ENCODE measurements around the gene SPOCK1.

Gene SPOCK1

DNA sequence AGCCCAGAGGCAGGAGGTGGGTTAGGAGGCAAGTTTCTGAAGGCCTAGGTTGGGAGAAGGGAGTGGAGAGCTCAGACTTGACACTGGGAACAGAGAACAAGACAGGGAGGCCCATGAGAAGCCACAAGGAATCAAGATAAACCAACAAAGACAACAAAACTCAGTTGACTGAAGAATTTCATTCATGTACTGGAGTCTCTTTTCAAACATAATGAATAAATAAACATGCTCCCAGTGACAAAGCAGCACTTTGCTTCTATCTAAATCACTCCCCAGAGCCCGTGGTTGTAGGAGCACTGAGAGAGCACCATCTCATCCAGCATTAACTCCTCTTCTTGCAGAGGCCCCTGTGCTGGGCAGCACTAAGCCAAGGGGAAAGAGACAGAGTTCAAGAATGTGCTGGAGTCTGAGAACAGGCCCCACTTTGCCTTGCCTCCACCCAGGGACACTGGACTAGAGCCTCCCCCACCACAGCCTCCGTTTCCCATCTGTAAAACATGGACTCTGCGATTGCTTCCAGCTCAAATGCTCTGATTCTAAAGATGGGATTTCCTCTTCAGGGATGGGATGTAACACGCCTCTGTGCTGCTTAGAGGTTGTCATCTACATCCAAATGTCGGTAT, 282.0 kb downstream of the SPOCK1 start:
- no peak for DNase-seq

DNA sequence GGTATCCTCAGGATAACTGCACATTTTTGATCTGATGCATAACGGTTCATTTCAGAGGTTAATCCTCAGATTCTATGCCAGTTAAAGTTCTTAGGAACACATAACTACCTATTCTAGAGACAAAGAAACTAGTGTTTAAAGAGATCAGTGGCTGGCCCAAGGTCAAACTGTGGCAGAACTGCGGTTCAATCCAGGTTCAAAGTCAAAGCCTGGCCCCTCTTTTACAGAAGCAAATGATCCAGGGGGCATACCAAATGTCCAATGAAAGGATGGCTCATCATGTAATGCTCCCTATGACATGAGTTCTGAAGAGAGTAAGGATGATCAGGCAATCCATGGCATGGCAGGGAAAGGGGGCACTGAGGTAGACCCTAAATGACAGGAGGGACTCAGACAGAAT, 283.3 kb downstream of the SPOCK1 start:
- DNase-seq, result no peak

DNA sequence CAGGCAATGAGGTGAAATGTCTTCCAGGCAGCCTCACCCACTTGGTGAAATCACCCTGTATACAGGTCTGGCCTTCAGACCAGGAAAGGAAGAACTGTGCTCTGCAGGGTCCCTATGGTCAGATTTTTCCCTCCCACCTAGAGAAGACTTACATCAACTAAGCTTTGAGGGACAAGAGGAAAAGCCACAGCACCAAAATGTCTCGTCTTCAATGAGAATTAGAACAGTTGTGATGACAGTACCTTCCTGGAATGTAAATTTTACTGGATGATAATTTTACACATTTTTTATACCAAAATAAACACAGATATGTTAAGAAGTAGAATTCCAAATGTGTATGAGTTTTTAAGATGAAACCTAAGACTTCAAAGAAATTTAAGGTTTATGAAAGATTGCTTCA, 283.9 kb downstream of the SPOCK1 start:
- DNase-seq, result no peak

DNA sequence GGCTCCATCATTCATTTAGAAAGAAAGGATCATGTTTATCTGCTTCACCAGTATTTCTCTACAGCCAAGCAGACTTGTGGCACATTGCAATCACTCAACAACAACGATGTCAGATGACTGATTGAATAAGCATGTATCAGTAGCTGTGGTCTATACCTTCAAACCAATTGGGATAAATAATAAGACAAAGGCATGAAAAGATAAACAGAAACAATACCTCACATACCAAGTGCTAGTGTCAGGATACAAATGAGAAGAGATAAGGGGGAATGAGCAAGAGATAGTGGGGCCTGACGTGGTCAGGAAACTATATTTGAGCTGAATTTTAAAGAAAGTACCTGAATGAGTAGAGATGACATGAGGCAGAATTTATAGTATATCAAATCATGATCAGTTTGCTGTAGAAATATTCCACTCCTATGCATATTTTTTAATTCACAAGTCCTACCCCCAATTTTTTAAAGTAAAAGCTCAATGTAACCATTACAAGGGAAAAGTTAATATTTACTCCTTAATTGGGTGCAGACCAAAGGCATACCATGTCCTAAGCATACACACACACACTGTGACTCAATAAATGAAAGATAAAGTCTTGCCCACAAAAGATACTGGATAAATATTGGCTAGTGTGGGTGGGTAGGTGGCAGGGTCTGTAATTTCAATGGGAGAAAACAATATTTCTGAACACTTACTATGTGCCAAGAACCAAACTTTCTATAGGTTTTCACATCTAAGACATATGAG, 284.5 kb downstream of the SPOCK1 start:
- DNase-seq, result no peak

DNA sequence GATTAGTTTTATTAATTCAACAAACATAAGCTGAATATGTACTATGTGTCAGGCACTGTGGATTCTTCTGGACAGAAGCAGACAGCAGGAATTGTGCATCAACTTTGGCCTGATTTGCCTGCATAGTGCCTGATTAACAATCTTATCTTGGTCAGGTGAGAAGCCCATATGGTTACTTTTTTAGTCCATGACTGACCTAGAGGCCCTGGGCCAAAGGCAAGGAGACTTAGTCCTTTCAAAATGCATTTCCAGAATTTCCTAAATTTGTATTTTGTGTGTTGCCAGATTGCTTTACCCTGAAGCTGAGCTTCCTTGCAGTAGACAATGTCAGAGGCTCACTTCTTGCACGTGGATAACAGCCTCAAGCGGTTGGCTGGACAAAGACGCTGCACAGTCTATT, 286.7 kb downstream of the SPOCK1 start:
- DNase-seq, result no peak

DNA sequence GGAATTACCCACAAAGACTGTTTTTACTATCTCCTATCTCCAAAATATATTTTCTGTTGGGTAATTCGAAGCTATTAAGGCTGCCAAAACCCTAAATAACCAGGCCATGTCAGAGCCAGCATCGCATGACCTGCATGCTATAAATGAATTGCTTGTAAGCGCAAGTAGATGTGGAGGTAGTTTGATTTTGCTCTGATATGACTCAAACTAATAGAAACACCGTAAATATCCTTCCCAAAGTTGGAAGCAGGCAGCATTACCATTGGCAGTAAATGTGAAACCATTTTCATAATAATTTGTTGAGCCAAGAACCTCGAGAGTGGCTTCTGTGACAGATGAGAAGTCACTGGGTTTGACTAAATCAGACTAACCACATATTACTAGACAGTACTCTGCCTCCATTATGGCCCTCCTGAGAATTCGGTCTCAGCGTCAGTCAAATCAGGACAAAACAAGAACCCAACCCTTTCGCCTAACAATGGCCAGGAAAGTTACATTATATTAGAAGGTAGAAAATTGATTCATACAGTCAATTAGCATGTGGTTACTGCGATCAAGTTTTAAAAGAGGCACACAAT, 289.8 kb downstream of the SPOCK1 start:
- no peak for DNase-seq

DNA sequence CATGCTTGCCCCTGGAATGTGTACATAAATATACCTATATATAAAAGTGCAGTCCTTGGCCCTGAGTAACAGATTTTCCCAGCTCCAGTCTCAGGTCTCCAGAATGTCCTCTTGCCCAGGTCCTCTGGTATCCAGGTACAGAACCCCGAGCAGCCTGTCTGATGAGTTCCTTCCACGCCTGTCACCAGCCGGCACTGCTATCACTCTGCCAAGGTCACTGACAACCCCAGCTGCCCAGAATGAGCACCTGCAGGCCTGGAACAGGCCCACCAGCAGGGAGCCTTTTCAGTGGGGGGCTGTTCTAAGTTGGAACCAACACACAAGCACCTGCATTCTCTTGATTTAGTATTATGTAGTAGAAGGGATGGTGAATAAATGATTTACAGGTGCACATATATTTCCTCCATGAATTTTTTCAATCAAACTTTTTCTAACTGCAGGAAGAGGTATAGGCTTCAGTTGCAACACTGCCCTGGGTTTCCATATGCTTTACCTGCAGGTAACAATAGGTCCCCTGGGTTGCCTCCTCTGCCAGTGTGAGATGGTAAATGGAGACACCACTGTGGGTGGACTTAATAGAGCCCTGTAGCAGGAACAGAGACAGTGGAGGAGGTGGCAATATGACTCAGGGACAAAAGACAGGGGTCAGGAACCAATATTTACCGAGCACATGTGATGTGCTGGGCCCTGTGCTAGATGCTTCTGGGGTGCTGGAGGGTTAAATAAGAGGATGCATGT, 291.9 kb downstream of the SPOCK1 start:
- DNase-seq, result no peak

DNA sequence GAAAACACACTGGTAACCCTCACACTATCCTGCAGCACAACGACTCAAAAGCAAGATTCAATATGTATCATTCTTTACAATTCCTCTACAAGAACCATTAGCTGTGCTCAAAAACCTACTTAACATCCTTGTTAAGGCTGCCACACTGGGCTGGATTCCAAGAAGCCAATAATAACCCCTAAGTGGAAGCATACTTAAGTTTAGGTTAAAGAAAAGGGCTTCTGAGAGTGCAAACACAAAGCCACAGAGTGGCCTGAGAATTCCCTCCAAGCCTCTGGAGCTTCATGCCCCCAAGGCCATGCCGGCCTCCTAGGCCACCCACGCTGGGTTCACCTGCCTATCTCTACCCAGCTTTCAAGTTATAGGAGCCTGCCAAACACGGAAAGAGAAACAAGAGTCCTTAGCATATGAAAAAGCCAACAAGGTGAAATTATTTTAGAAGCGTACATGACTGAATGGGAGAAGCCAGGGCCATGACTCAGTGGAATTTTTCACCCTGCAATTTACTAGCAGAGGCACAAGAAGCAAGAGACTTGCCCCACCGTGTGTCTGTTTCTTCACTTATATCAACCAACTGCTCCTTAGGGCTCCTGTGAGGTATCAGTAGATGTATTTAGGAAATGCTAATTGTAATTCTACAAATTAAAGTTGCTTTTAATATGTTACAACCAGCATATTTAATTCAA, 293.0 kb downstream of the SPOCK1 start:
- DNase-seq, result peak; percentile 47

DNA sequence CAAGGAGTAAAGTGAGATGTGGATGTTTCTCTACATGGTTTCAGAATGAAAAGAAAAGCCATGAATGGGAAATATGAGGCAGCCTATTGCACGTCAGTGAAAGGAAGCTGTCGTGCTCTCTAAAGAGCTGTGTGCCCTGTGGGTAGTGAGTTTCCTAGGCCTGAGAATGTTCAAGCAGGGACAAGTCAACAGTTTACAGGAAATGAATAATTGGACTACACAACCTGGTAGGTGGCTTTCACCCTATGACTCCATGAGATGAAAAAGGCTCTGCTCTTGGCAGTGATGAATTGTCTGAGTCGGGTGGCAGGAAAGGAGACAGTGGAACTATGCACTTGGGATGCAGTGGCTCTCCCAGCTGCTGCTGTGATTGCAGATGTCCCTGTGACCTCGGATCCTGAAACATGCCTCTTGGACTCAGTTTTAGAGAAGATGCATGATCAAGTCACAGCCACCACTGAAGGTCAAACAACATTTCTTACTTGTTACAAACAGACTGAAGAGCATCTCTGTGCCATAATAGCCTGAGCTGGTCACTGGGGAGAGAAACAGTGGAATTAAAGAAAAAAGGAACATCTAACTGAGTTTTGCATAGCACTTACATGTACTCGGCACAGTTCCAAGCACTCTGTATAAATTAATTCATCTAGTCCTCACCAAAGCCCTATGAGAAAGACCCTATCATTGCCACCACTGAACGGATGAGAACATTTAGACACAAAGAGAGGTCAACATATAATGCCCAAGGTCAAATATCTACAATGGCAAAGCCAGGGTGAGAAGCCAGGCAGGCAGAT, 293.7 kb downstream of the SPOCK1 start:
- DNase-seq, result no peak

DNA sequence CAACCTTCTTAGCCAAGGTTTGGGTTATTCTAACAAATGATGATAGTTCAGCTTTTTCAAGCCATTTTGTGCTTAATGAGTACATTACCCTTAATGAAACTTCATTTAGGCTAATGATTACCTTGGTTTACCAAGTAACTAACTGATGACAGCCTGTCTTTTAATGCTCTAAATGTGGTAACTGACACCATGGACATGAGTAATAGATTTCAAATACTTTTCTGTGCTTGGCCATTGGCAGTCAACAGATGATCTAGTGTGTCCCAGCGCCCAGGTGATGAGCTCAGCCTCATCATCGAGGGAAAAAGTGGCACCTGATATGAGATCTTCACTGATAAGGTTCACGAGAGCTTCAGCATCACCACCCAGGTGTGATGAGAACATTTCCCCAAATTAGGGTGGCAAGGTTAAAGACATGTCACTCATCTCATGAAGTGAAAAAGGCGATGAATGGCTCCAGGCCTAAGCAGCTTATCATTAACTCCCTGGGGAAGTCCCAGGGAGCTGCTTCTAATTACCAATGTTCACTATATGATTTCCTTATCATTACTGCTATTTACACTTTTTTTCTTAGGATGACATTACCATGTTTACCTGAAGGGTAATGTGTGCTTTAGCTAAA, 296.0 kb downstream of the SPOCK1 start:
- peak; percentile 89 for DNase-seq

DNA sequence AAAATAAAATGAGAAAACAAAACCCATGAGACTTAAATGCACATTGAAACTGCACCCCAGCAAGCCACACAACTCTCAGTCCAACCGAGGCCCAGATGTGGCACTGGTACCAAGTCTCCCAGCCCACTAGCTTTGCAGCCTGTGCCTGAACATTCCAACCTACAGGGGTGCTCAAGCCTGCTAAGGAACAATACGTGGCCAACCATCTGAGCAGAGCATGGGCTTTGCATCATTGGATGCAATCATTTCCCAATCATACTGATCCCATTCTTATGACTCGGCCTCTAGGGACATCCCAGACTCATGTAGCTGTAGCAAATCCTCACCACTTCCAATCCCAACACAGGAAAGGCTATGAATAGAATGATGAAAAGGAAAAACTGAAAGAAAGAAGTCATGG, 297.2 kb downstream of the SPOCK1 start:
- DNase-seq, result peak; percentile 11

DNA sequence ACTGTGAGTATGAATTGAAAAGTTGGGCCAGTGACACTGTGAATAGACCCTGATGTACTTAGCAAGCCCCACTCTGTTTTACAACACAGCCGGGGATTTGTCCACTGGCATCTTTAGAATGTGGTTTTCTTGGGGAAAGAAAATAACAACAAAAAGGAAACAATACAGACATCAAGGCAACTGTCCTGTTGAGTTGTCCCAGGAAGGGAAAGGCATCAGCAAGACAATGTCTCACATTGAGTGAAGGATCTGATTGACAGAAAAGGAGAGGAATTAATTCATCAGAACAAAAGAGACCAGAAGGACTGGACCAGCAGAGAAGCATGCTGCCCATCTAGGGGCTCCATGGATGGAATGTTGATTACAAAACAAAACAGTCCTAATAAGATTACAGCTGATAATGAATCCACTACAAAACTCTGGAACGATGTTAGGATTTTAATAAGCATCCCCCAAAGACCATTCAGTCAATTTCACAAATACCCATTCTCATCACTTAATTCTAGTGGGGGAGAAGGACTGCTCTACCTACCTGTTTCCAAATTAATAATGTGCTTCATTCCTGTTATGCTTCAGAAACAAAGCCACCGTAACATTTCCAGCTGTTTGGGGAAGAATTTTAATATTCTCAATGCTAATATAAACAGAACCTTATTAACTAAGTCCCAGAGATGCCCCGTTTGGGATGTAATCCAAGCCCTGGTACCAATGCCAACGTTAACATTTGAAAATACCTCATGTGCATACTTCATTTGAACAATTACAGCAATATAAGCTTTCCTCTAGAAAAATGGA, 298.0 kb downstream of the SPOCK1 start:
- peak; percentile 14 for DNase-seq

DNA sequence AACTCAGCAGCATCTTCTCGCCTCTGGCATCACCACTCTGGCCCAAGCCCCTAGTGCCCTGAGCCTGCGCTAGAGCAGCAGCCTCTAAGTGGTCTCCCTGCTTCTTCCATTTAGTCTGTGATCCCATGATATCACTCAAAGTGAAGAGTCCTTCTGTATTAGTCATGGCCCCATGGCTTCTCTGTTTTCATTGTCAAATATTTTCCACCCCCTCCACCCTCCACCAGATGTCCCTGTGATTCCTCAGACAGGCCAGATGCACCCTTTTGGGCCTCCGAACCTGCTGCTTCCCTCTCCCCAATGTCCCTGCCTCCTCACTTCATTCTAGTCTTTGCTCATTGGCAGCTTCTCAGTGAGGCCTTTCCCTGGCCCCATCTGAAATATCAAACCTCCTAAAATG, 299.2 kb downstream of the SPOCK1 start:
- peak; percentile 24 for DNase-seq

DNA sequence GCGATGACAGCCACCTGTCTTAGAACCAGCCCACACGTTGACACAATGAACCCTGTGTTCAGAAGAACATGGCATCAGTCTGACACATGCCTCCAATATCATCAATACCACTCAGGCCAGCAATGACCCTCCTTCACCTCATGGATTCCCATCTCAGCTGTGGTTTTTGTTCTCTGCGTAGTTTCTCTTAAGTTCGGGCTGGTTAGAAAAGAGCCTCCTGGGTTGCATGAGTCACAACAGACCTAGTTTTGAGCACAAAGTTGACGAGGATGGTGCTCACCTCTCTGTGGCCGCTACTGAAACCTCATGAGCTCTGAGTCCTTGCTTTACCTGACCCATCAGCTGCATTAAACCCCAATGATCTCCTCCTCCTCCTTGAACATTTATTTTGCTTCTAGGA, 299.9 kb downstream of the SPOCK1 start:
- DNase-seq, result no peak

DNA sequence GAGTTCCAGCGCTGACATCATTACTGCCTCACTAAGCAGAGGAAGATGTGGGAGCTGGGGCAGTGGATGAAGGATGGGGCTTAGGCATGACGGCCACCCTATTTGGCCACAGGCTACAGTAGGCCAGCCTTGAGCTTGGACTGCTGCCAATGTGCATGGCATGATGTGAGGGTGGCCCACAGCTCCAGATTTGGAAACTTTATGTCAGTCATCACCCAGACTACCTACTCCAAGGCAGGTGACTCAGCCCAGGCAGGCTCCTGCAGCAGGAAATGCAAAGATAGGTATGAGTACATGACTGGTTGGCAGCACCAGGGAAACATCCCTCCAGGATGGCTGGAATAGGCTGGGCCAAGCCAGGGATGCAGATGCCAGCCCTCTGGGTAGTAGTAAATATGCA, 303.6 kb downstream of the SPOCK1 start:
- no peak for DNase-seq

DNA sequence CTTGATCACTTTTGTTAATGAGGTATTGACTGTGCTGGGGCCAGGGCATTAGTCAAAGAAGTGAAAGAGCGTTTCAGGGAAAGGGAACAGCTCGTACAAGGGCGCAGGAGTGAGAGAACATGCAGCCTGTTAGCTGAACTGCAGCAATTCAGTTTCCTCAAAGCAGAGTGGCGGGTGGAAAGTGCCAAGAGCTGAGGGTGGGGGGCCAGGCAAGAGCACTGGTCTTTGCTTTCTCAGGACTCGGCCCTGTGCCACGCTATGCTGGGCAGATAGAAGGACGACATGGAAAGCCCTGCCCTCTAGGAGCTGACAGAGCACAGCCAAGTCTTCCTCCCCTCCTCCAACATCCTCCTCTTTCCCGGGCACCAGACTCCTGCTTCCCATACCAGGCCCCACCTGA, 304.8 kb downstream of the SPOCK1 start:
- no peak for DNase-seq

DNA sequence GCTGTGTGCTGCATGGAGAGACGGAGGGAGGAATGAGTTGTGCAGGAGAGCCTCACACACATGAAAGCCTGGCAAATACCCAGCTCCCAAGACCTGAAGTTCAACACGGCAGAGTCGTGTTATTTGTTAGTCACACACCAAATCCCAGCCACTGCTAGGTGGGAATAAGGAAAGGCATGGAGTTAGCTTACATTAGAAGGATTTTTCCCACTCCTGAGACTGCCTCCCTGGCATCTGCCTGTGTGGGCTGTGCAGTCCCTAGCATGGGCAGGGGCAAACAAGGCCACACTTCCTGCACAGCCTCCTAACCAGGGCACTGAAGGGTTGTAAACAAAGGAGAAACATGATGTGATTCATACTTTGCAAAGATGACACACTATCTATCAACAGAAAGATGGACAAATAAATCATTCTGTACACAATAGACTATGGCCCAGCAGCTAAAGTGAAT, 306.8 kb downstream of the SPOCK1 start:
- DNase-seq, result no peak

DNA sequence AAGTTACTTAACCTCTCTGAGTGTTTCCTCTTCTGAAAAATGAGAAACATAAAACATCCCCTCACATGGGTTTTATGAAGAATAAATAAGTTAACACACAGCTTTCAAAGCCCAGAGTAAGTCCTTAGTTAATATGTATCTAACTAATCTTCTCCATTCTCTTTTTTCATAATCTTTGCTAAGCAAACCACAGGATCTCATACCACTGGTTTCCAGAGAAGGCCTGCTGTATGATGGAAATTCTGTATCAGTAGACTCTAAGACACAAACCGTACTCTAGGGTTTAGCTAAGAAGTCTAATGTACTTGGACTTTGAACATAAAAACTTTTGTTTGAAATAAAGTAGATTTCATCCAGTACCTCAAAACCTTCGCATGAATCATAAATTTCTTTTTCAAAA, 307.9 kb downstream of the SPOCK1 start:
- DNase-seq, result no peak

DNA sequence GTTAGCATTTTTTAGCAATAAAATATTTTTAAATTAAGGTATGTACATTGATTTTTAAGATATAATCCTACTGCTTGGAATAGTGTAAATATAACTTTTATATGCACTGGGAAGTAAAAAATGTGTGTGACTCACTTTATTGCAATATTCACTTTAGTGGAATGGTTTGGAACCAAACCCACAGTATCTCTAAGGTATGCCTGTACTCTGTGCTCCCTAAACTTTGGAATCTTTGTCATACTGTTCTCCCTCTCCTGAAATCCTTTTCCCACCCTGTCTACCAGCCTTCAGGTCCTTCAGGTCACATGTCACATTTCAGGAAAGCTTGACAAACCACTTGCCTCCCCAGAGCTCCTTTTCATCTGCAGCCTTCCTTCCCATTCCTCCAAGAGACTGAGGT, 308.7 kb downstream of the SPOCK1 start:
- DNase-seq, result no peak

DNA sequence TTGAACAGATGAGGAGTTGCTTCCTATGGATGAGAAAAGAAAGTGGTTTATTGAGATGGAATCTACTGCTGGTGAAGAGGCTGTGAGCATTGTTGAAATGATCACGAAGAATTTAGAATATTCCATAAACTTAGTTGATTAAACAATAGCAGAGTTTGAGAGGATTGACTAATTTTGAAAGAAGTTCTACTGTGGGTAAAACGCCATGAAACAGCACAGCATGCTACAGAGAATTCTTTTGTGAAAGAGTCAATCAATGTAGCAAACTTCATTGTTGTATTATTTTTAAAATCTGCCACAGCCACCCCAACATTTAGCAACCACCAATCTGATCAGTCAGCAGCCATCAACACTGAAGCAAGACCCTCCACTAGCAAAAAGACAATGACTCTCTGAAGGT, 309.1 kb downstream of the SPOCK1 start:
- DNase-seq, result no peak

DNA sequence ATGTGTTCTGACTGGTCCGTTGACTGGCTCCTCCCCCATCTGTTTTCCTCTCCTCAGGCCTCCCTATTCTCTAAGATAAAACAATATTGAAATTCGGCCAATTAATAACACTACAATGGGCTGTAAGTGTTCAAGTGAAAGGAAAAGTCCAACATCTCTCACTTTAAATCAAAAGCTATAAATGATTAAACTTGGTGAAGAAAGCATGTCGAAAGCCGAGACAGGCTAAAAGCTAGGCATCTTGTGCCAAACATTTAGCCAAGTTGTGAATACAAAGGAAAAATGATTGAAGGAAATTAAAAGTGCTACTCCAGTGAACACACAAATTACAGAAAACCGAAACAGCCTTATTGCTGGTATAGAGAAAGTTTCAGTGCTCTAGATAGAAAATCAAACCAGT, 310.6 kb downstream of the SPOCK1 start:
- no peak for DNase-seq
